Mesenchymal stem cell (in vitro differentiated cells and primary cell): ENCODE measurements around the gene MIER2.

ENCODE experiments used
- DNase-seq: peaks from one replicate; pipeline ENCODE4 v3.0.0-alpha.2; 2013
- H2AFZ ChIP-seq: one replicate; pipeline ENCODE4 v1.6.1; 2013; ENCODE audit warnings: low read depth, mild to moderate bottlenecking, control low read depth, inconsistent platforms, low read length, moderate library complexity
- H2AK5ac ChIP-seq: 2 replicates; pipeline ENCODE4 v1.6.1; 2013; ENCODE audit warnings: low read length, moderate library complexity, mild to moderate bottlenecking, inconsistent platforms; ENCODE audit not compliant: severe bottlenecking
- H2BK120ac ChIP-seq: one replicate; pipeline ENCODE4 v1.6.1; 2013; ENCODE audit warnings: low read depth, mild to moderate bottlenecking, inconsistent platforms, low read length, moderate library complexity
- H2BK12ac ChIP-seq, 2 experiments: one replicate each; pipeline ENCODE4 v1.6.1; 2013; ENCODE audit warnings: inconsistent platforms in 2 of 2, low read length in 2 of 2, mild to moderate bottlenecking in 2 of 2, moderate library complexity in 2 of 2, control low read depth in 1 of 2
- H2BK15ac ChIP-seq: one replicate; pipeline ENCODE4 v1.6.1; 2013; ENCODE audit warnings: mild to moderate bottlenecking, low read depth, inconsistent platforms; ENCODE audit not compliant: poor library complexity, severe bottlenecking
- H2BK5ac ChIP-seq: 2 replicates; pipeline ENCODE4 v1.6.1; 2013; ENCODE audit warnings: low read depth, mild to moderate bottlenecking, low read length, control low read depth, inconsistent platforms; ENCODE audit not compliant: poor library complexity, severe bottlenecking
- H3K14ac ChIP-seq, 2 experiments: one replicate each; pipeline ENCODE4 v1.6.1; 2013; ENCODE audit warnings: inconsistent platforms in 2 of 2, low read length in 2 of 2, control low read depth in 1 of 2, mild to moderate bottlenecking in 1 of 2, moderate library complexity in 1 of 2
- H3K18ac ChIP-seq, 2 experiments: one replicate each; pipeline ENCODE4 v1.6.1; 2013; ENCODE audit warnings: inconsistent platforms in 2 of 2, low read length in 2 of 2, control low read depth in 1 of 2, low read depth in 1 of 2, mild to moderate bottlenecking in 1 of 2
- H3K23ac ChIP-seq, 2 experiments: one replicate each; pipeline ENCODE4 v1.6.1; 2013; ENCODE audit warnings: inconsistent platforms in 2 of 2, low read length in 2 of 2, mild to moderate bottlenecking in 2 of 2, moderate library complexity in 2 of 2, control low read depth in 1 of 2
- H3K27ac ChIP-seq: 2 replicates; pipeline ENCODE4 v1.5.1; 2013; ENCODE audit warnings: mild to moderate bottlenecking, moderate library complexity, low read length, control low read depth, inconsistent platforms; ENCODE audit not compliant: poor library complexity, severe bottlenecking
- H3K27me3 ChIP-seq, 2 experiments: 2 replicates each; pipeline versions ENCODE4 v1.6.1 to v1.7.0; 2013; ENCODE audit warnings: low read length in 2 of 2, mild to moderate bottlenecking in 2 of 2, moderate library complexity in 2 of 2, control low read depth in 1 of 2, inconsistent platforms in 1 of 2; ENCODE audit not compliant: control insufficient read depth in 1 of 2, insufficient read depth in 1 of 2
- H3K36me3 ChIP-seq, 2 experiments: 2 replicates each; pipeline versions ENCODE4 v1.6.1 to v1.7.0; 2013; ENCODE audit warnings: low read length in 2 of 2, control low read depth in 1 of 2, inconsistent platforms in 1 of 2, low read depth in 1 of 2, mild to moderate bottlenecking in 1 of 2; ENCODE audit not compliant: insufficient read depth in 2 of 2, control insufficient read depth in 1 of 2
- H3K4ac ChIP-seq, 2 experiments: one replicate each; pipeline ENCODE4 v1.6.1; 2013; ENCODE audit warnings: inconsistent platforms in 2 of 2, low read length in 2 of 2, mild to moderate bottlenecking in 2 of 2, moderate library complexity in 2 of 2, control low read depth in 1 of 2, low read depth in 1 of 2
- H3K4me1 ChIP-seq: 2 replicates; pipeline ENCODE4 v1.6.1; 2013; ENCODE audit warnings: low read depth, low read length, control low read depth; ENCODE audit not compliant: control insufficient read depth, insufficient read depth
- H3K4me2 ChIP-seq: 2 replicates; pipeline ENCODE4 v1.6.1; 2013; ENCODE audit warnings: low read length, mild to moderate bottlenecking, inconsistent platforms; ENCODE audit not compliant: poor library complexity, severe bottlenecking
- H3K4me3 ChIP-seq, 2 experiments: 2 replicates each; pipeline versions ENCODE4 v1.5.1 to v1.7.0; 2013; ENCODE audit warnings: low read length in 2 of 2, mild to moderate bottlenecking in 2 of 2, control low read depth in 1 of 2, low read depth in 1 of 2; ENCODE audit not compliant: insufficient read depth in 1 of 2
- H3K79me1 ChIP-seq: replicated peaks from 2 replicates; pipeline ENCODE4 v1.6.1; 2013; ENCODE audit warnings: mild to moderate bottlenecking, control low read depth, low read length, inconsistent platforms; ENCODE audit not compliant: poor library complexity, severe bottlenecking
- H3K9ac ChIP-seq: 2 replicates; pipeline ENCODE4 v1.7.0; 2013; ENCODE audit warnings: mild to moderate bottlenecking, low read length, moderate library complexity
- H3K9me3 ChIP-seq: 2 replicates; pipeline ENCODE4 v1.7.0; 2013; ENCODE audit warnings: mild to moderate bottlenecking, low read length; ENCODE audit not compliant: control insufficient read depth
- H4K8ac ChIP-seq: one replicate; pipeline ENCODE4 v1.6.1; 2013; ENCODE audit warnings: inconsistent platforms, mild to moderate bottlenecking, low read length, moderate library complexity
- H4K91ac ChIP-seq: one replicate; pipeline ENCODE4 v1.6.1; 2013; ENCODE audit warnings: mild to moderate bottlenecking, low read length, inconsistent platforms
- WGBS: methylation state at CpG from one replicate; pipeline ENCODE4 v1.1.7; 2013; ENCODE audit warnings: mixed read lengths; 5-methylcytosine and 5-hydroxymethylcytosine counted together

MIER2 gene

GRCh38 chr19:281156-281853 is 63.3 kb downstream of the MIER2 start:
- WGBS, result 82% methylated on average over 16 of the region's 16 CpGs
- peaks cover 4 to 26% of the 10 kb centered on the region in 2 experiments for H3K27me3 ChIP-seq
- H3K23ac ChIP-seq, result no peak overlapping the region
- H3K18ac ChIP-seq, result no peak overlapping the region
- H2AK5ac ChIP-seq, result no peak overlapping the region
- H4K8ac ChIP-seq, result no peak overlapping the region
- H4K91ac ChIP-seq, result no peak overlapping the region
- no peak overlapping the region for H3K4me3 ChIP-seq
- no peak overlapping the region for H2BK12ac ChIP-seq
- no peak overlapping the region for H3K14ac ChIP-seq
- H3K9me3 ChIP-seq, result no peaks in the 10 kb centered on the region
- H2BK15ac ChIP-seq, result no peak overlapping the region
- no peak overlapping the region for H3K4me2 ChIP-seq
- DNase-seq, result no peak
- H3K4me1 ChIP-seq, result peaks cover 1% of the 10 kb centered on the region
- H3K4ac ChIP-seq, result no peak overlapping the region
- H2BK5ac ChIP-seq, result no peak overlapping the region
- H2AFZ ChIP-seq, result no peak overlapping the region
- no peak overlapping the region for H2BK120ac ChIP-seq
- H3K9ac ChIP-seq, result no peak overlapping the region
- peaks cover 0 to 15% of the 10 kb centered on the region in 2 experiments for H3K36me3 ChIP-seq
- H3K27ac ChIP-seq, result no peak overlapping the region
- H3K79me1 ChIP-seq, result no peaks in the 10 kb centered on the region

GRCh38 chr19:280541-281009 is 64.0 kb downstream of the MIER2 start:
- no peak overlapping the region for H2AFZ ChIP-seq
- no peak overlapping the region for H3K18ac ChIP-seq
- no peak overlapping the region for H2BK15ac ChIP-seq
- 61% methylated on average over 11 of the region's 12 CpGs for WGBS
- H3K36me3 ChIP-seq, result peaks cover 0 to 15% of the 10 kb centered on the region in 2 experiments
- no peak overlapping the region for H4K91ac ChIP-seq
- H3K23ac ChIP-seq, result no peak overlapping the region
- H3K4me2 ChIP-seq, result no peak overlapping the region
- no peak overlapping the region for H2AK5ac ChIP-seq
- H3K14ac ChIP-seq, result no peak overlapping the region
- H3K9me3 ChIP-seq, result no peaks in the 10 kb centered on the region
- no peak overlapping the region for H3K27ac ChIP-seq
- H3K4me3 ChIP-seq, result no peak overlapping the region
- H3K4ac ChIP-seq, result no peak overlapping the region
- DNase-seq, result no peak
- H2BK120ac ChIP-seq, result no peak overlapping the region
- H3K27me3 ChIP-seq, result peaks cover 4 to 33% of the 10 kb centered on the region in 2 experiments
- peaks cover 1% of the 10 kb centered on the region for H3K4me1 ChIP-seq
- no peaks in the 10 kb centered on the region for H3K79me1 ChIP-seq
- H2BK5ac ChIP-seq, result no peak overlapping the region
- H3K9ac ChIP-seq, result no peak overlapping the region
- H4K8ac ChIP-seq, result no peak overlapping the region
- no peak overlapping the region for H2BK12ac ChIP-seq

GRCh38 chr19:279656-280055 is 64.9 kb downstream of the MIER2 start:
- peaks cover 4 to 37% of the 10 kb centered on the region in 2 experiments for H3K27me3 ChIP-seq
- no peak overlapping the region for H2BK120ac ChIP-seq
- H3K27ac ChIP-seq, result no peak overlapping the region
- no peak overlapping the region for H2AK5ac ChIP-seq
- H2BK15ac ChIP-seq, result no peak overlapping the region
- WGBS, result 86% methylated on average over 10 of the region's 10 CpGs
- H3K9ac ChIP-seq, result no peak overlapping the region
- H4K91ac ChIP-seq, result no peak overlapping the region
- no peak overlapping the region for H2BK5ac ChIP-seq
- H3K4ac ChIP-seq, result no peak overlapping the region
- no peak overlapping the region for H2BK12ac ChIP-seq
- H3K36me3 ChIP-seq, result peaks cover 0 to 15% of the 10 kb centered on the region in 2 experiments
- H3K4me3 ChIP-seq, result no peak overlapping the region
- no peak overlapping the region for H2AFZ ChIP-seq
- H3K4me1 ChIP-seq, result peaks cover 1% of the 10 kb centered on the region
- no peak overlapping the region for H3K18ac ChIP-seq
- H3K4me2 ChIP-seq, result no peak overlapping the region
- H3K14ac ChIP-seq, result no peak overlapping the region
- H3K79me1 ChIP-seq, result no peaks in the 10 kb centered on the region
- no peak for DNase-seq
- no peak overlapping the region for H3K23ac ChIP-seq
- no peaks in the 10 kb centered on the region for H3K9me3 ChIP-seq
- no peak overlapping the region for H4K8ac ChIP-seq

- Histone ChIP-seq H2BK15ac (no peak overlapping the region), H3K9ac (no peak overlapping the region), H3K27me3 (peaks cover 4 to 37% of the 10 kb centered on the region in 2 experiments), H3K23ac (no peak overlapping the region), H2BK5ac (no peak overlapping the region), H3K79me1 (no peaks in the 10 kb centered on the region), H2BK120ac (no peak overlapping the region), H3K36me3 (peaks cover 0 to 15% of the 10 kb centered on the region in 2 experiments), H3K9me3 (no peaks in the 10 kb centered on the region), H3K14ac (no peak overlapping the region), H3K4me3 (no peak overlapping the region), H3K18ac (no peak overlapping the region), H3K4me2 (no peak overlapping the region), H4K8ac (no peak overlapping the region), H3K4me1 (peaks cover 1% of the 10 kb centered on the region), H3K27ac (no peak overlapping the region), H2AK5ac (no peak overlapping the region), H2AFZ (no peak overlapping the region), H4K91ac (no peak overlapping the region), H2BK12ac (no peak overlapping the region), H3K4ac (no peak overlapping the region)
- no peak for DNase-seq
- 90% methylated on average over 8 of the region's 8 CpGs for WGBS
Observed at GRCh38 chr19:279231-279630, 65.4 kb downstream of the MIER2 start.
